Activated naive CD4-positive, alpha-beta T cell treated with anti-CD3 and anti-CD28 coated beads, Interleukin-2, amount 10 ng/mL, durations not matched to agents 7 days and 5 days (primary cell): ENCODE results near the gene CDKN2A.
A peak's percentile ranks its signal among the peaks of the same experiment; 100 is the strongest.

Source experiments
- CTCF ChIA-PET: fragments of 350-600 bp; sonication (Branson Sonifier 250); formaldehyde crosslinking; loops from one replicate; lab custom pipeline; 2021; ENCODE audit warnings: antibody characterized with exemption; lab: Charles Lee
- DNase-seq: peaks from one replicate; pipeline ENCODE4 v3.0.0-alpha.2; 2020
- H3K27ac Mint-ChIP-seq: one replicate; pipeline ENCODE4 v1.8.0; 2021; ENCODE audit warnings: mild to moderate bottlenecking, moderate library complexity, mixed read lengths
- H3K27me3 Mint-ChIP-seq: one replicate; pipeline ENCODE4 v1.8.0; 2021; ENCODE audit warnings: mild to moderate bottlenecking, mixed read lengths
- H3K36me3 Mint-ChIP-seq: one replicate; pipeline ENCODE4 v1.8.0; 2021; ENCODE audit warnings: mixed read lengths
- H3K4me1 Mint-ChIP-seq: one replicate; pipeline ENCODE4 v1.8.0; 2021; ENCODE audit warnings: mixed read lengths
- H3K4me3 Mint-ChIP-seq: one replicate; pipeline ENCODE4 v1.8.0; 2021; ENCODE audit warnings: mild to moderate bottlenecking, moderate library complexity, mixed read lengths
- H3K9me3 Mint-ChIP-seq: one replicate; pipeline ENCODE4 v1.8.0; 2021; ENCODE audit warnings: mixed read lengths

Gene CDKN2A

DNA sequence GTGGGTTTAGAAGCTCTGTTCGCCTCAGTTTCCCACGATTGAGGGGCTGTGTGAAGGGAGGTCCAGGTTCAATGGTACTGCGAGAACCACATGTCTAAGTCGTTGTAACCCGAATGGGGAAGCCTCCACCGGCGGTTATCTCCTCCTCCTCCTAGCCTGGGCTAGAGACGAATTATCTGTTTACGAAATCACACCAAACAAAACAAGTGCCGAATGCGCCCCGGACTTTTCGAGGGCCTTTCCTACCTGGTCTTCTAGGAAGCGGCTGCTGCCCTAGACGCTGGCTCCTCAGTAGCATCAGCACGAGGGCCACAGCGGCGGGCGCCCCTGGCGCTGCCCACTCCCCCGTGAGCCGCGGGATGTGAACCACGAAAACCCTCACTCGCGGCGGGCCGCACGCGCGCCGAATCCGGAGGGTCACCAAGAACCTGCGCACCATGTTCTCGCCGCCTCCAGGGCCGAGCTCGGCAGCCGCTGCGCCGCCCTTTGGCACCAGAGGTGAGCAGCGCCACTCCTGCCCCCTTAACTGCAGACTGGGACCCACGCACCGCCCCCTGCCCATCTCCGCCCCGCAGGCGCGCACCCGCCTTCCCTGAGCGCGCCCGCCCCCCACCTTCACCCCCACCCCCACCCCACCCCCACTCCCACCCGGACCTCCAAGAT is at the start of gene CDKN2A:
Gene CDKN2A, minus strand, starts transcription at position 500 of the 663 bp plus-strand sequence.
- Mint-ChIP-seq H3K27ac (peak within 1 kb of the TSS; percentile 100), H3K4me1 (peaks cover 51% of the 10 kb centered on the region), H3K4me3 (peak within 1 kb of the TSS; percentile 98), H3K27me3 (peaks cover 65% of the 10 kb centered on the region), H3K9me3 (peaks cover 7% of the 10 kb centered on the region), H3K36me3 (peaks cover 56% of the 10 kb centered on the region)
- CTCF ChIA-PET, result interaction anchor here (0.9 to 2.1 kb wide), 5 partner anchors 11 to 182 kb away, joined by 3 to 7 read pairs (median 4); no protein-coding TSS in a partner anchor
- peak; percentile 74 for DNase-seq

DNA sequence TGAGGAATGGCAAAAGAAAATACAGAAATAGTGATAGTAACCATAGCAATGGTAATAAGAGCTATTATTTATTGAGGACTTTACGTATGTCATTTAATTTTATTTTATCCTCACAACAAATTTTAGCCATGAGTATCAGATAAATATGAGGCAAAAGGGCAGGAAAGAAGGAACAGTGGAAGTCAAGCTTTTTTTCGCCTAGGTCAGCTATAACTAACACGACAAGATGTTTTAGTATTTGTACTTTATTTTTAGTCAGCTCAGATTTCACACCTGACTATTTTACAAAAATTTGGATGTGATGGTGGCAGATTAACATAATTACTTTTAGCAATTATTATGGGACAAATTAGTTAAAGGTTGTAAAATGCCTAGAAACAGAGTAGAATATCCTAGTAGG is 49.7 kb upstream of the CDKN2A start:
- Mint-ChIP-seq H3K27me3 (peaks cover 45% of the 10 kb centered on the region), H3K36me3 (peaks cover 13% of the 10 kb centered on the region)

DNA sequence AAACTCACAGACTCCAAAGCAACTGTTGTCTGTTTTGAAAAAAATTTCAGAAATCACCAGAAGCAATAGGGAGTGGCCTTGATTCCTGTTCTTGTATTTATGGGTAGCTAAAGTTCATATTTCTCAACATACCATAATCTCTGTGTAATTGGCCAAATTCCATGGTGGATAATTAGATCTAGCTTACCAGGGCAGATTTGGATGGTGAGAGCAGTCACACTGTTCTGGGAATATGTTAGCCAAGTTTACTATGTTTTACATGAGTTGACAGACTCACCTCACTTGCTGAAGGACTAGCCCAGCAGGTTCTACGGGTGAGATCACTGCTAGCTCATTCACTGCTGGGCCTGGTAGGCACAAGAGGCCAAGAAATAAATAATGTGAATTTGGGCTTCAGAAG is 47.6 kb upstream of the CDKN2A start:
- Mint-ChIP-seq H3K27me3 (peaks cover 29% of the 10 kb centered on the region), H3K36me3 (peaks cover 10% of the 10 kb centered on the region), H3K4me1 (peaks cover 70% of the 10 kb centered on the region), H3K4me3 (no peak overlapping the region), H3K27ac (no peak overlapping the region), H3K9me3 (no peaks in the 10 kb centered on the region)
- DNase-seq, result no peak
- CTCF ChIA-PET, result interaction anchor here (0.6 to 1.3 kb wide), 4 partner anchors 12 to 230 kb away, joined by 3 to 6 read pairs (median 4); no protein-coding TSS in a partner anchor

More for the DNA sequence above, 49.7 kb upstream of the CDKN2A start:
- CTCF ChIA-PET, result interaction anchor here (1.4 kb wide), 1 partner anchor 76 kb away, joined by 4 read pairs; no protein-coding TSS in a partner anchor
- Mint-ChIP-seq H3K27ac (no peak overlapping the region), H3K4me3 (no peak overlapping the region), H3K4me1 (peaks cover 69% of the 10 kb centered on the region), H3K9me3 (no peaks in the 10 kb centered on the region)
- DNase-seq, result no peak

DNA sequence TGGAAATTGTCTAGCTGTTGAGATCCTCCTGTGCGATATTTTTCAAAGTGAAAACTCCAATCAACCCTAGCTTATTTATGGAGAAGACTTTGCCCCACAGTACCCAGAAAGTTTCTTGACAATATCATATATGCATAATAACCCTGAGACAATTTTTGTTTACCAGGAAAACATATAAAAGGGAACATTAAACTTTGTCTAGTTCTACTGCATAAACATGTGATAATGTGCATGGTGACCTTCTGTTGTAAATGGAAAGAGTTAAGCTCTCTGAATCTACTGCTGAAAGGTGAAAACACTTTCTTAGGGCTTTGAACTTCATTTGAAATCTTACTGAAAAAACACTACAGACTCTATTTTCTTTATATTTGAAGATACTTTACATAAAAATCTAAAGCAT is 47.2 kb upstream of the CDKN2A start:
- CTCF ChIA-PET, result interaction anchor here (0.6 to 1.3 kb wide), 4 partner anchors 13 to 230 kb away, joined by 3 to 6 read pairs (median 4); no protein-coding TSS in a partner anchor

DNA sequence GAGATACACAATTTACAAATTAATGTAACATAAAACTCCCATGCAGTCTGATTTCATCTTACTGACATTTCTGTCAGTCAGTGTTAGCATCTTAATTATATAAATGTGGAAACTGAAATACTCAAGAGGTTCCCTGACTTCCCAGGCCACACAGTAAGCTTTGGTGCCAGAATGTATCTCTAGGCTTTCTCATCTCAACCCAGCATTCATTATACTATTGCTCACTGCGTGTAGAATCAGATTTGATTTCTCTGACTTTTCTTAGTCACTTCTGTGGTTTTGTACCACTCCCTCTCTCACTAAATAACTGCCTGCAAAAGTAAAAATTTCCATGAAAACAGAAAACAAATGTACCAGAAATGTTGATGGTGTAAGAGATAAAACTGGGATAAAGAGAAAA is 46.6 kb upstream of the CDKN2A start:
- no peak for DNase-seq
- CTCF ChIA-PET, result interaction anchor here (1.3 to 6.8 kb wide), 2 partner anchors 227 to 228 kb away, joined by 6 to 59 read pairs; no protein-coding TSS in a partner anchor
- Mint-ChIP-seq H3K27me3 (peaks cover 27% of the 10 kb centered on the region), H3K9me3 (no peaks in the 10 kb centered on the region), H3K27ac (no peak overlapping the region), H3K4me3 (no peak overlapping the region), H3K4me1 (peaks cover 69% of the 10 kb centered on the region), H3K36me3 (peaks cover 13% of the 10 kb centered on the region)

More for the DNA sequence above, 47.2 kb upstream of the CDKN2A start:
- H3K4me3 Mint-ChIP-seq, result no peak overlapping the region
- H3K4me1 Mint-ChIP-seq, result peaks cover 69% of the 10 kb centered on the region
- H3K27ac Mint-ChIP-seq, result no peak overlapping the region
- DNase-seq, result no peak
- H3K27me3 Mint-ChIP-seq, result peaks cover 27% of the 10 kb centered on the region
- H3K9me3 Mint-ChIP-seq, result no peaks in the 10 kb centered on the region
- peaks cover 10% of the 10 kb centered on the region for H3K36me3 Mint-ChIP-seq

DNA sequence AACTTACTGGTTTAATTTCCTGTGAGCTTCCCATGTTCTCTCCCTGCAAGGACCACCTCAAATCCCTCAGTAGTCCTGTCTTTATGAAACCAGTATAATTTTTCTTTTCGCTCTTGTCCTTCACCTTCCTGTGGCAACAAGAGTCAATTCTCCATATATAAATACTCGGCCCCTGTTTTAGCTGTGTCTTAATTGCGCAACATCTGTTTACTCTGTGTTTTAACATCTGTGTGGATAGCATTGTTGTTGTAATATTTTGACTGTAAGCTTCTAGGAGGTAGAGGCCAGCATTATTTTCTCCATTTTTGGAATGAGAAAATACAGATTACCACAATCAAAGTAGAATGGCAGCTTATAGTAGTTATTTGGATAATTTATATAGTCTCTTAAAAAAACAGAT is 45.1 kb upstream of the CDKN2A start:
- H3K27ac Mint-ChIP-seq, result no peak overlapping the region
- H3K9me3 Mint-ChIP-seq, result no peaks in the 10 kb centered on the region
- H3K36me3 Mint-ChIP-seq, result peaks cover 19% of the 10 kb centered on the region
- DNase-seq, result no peak
- H3K27me3 Mint-ChIP-seq, result peaks cover 19% of the 10 kb centered on the region
- H3K4me3 Mint-ChIP-seq, result no peak overlapping the region
- H3K4me1 Mint-ChIP-seq, result peaks cover 65% of the 10 kb centered on the region
- CTCF ChIA-PET, result interaction anchor here (1.2 to 6.8 kb wide), 4 partner anchors 11 to 226 kb away, joined by 6 to 59 read pairs (median 18); partner anchors contain the start of gene CDKN2B

DNA sequence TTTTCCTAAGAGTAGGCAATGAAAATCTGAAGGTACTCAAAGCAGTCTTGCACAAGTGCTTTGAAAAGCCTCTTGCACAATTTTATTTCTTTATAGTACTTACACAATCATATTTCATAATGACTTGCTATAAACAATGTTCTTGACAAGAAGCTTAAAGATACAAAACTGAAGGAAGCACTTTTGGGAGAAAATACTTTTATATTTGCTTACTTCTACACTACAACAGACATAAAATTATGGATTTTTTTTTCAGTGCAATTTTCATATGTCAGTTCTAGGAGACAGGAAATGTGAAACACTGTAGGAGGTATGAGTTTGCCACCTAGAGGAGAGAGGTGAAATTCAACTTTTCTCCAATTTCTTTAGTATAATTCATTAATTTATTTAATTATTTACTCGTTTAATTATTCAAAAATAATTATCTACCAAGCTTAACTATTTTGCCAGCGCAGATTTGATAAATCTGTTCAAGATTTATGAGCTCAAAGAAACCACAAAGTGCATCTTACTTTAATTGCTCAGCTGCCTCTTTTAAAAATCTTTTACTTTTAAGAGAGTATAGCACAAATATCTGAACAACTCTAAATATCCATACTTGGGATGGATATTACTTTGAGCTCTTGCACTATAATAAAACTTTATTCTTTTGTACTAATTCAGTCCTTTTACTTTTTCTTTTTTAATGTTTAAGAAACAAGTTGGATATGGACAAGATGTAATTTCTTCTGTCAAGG is 43.9 kb upstream of the CDKN2A start:
- no peak overlapping the region for H3K27ac Mint-ChIP-seq
- H3K36me3 Mint-ChIP-seq, result peaks cover 22% of the 10 kb centered on the region
- CTCF ChIA-PET, result interaction anchor here (0.7 to 6.8 kb wide), 12 partner anchors 10 to 225 kb away, joined by 3 to 59 read pairs (median 4); partner anchors contain the start of gene CDKN2B
- no peak for DNase-seq
- H3K4me1 Mint-ChIP-seq, result peaks cover 62% of the 10 kb centered on the region
- H3K9me3 Mint-ChIP-seq, result no peaks in the 10 kb centered on the region
- H3K27me3 Mint-ChIP-seq, result peaks cover 20% of the 10 kb centered on the region
- H3K4me3 Mint-ChIP-seq, result no peak overlapping the region

DNA sequence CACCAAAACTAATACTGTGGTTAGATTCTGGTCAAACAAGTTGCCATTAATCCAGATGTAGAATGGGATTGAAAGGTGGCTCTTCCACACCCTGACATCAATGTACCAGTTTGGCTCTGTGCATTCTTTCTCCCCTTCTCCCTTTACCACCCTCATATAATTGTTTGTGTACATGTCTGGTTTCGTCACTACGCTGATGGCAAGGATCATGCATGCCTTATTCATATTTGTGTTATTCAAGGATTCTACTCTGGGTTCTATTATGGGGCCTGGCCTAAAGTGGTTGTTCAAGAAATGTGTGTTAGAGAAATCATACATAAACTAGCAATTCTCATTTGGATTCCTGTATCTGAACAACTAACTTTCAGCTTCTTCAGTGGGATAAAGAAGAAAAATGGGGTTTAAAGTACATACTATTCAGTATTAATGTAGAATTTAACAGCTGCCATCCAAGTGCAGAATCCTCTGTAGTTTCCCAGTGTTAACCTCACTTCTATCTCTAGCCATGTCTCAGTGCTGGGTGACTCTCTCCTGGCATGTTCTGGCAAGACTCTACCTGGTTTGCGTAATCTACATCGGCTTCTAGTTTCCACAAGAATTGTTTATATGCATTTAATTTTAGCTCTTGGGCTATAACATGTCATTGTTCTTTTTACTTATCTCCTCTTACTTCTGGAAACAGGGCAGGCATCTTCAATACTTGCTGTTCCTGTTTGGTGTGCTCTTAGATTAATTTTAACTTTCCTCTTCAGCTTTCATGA is 42.9 kb upstream of the CDKN2A start:
- DNase-seq, result no peak
- H3K36me3 Mint-ChIP-seq, result peaks cover 23% of the 10 kb centered on the region
- H3K27me3 Mint-ChIP-seq, result peaks cover 30% of the 10 kb centered on the region
- peaks cover 62% of the 10 kb centered on the region for H3K4me1 Mint-ChIP-seq
- CTCF ChIA-PET, result interaction anchor here (0.7 to 6.8 kb wide), 11 partner anchors 8 to 224 kb away, joined by 3 to 59 read pairs (median 3); partner anchors contain the start of gene CDKN2B
- no peak overlapping the region for H3K27ac Mint-ChIP-seq
- H3K9me3 Mint-ChIP-seq, result no peaks in the 10 kb centered on the region
- no peak overlapping the region for H3K4me3 Mint-ChIP-seq

DNA sequence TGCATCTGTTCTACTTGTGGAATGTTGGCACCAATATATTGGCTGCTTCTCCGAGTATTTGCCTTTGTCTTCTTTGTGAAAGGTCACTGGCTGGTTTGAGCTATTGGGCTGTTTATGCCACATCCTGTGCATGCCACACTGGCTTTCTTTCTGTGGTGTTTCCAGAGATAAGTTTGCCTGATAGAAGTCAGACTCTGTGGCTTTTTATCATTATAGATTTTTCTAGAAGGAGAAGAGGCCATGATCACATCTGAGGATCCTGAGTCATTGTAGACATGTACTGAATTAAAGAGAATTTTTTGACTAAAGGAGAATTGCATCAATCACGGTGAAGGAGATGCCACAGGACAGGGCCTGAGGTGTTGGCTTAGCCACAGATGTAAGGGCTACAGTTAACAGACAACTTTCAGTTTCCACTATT is 41.4 kb upstream of the CDKN2A start:
- Mint-ChIP-seq H3K4me3 (no peak overlapping the region), H3K27me3 (peaks cover 27% of the 10 kb centered on the region), H3K4me1 (peaks cover 47% of the 10 kb centered on the region), H3K27ac (peak overlapping the region; percentile 11), H3K9me3 (no peaks in the 10 kb centered on the region), H3K36me3 (peaks cover 25% of the 10 kb centered on the region)
- CTCF ChIA-PET, result interaction anchor here (6.8 kb wide), 1 partner anchor 222 kb away, joined by 59 read pairs; no protein-coding TSS in a partner anchor
- DNase-seq, result no peak

DNA sequence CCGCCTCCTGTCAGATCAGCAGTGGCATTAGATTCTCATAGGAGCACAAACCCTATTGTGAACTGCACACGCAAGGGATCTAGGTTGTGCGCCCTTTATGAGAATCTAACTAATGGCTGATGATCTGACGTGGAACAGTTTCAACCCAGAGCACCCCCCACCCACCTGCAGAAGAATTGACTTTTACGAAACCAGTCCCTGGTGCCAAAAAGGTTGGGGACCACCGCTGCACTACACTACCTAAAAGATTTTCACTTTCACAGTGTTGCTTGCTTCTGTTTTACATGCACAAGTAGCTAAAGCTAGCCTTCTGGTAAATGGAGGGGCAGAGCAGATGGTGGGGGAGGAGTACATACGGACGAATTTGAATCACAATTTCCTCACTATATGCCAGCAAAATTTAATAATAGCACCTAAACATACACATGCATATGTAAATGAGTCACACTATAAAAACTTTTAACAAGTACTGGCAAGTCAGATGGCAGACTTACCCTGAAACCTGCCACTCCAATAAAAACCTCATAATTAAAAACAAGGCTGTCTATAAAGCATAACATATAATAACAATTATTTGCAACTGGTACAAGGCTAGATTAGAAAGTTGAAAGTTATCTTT is 38.9 kb upstream of the CDKN2A start:
- CTCF ChIA-PET, result no interaction called here
- H3K36me3 Mint-ChIP-seq, result peaks cover 27% of the 10 kb centered on the region
- peaks cover 38% of the 10 kb centered on the region for H3K4me1 Mint-ChIP-seq
- no peak overlapping the region for H3K27ac Mint-ChIP-seq
- DNase-seq, result no peak
- peaks cover 21% of the 10 kb centered on the region for H3K27me3 Mint-ChIP-seq
- no peak overlapping the region for H3K4me3 Mint-ChIP-seq
- H3K9me3 Mint-ChIP-seq, result no peaks in the 10 kb centered on the region

DNA sequence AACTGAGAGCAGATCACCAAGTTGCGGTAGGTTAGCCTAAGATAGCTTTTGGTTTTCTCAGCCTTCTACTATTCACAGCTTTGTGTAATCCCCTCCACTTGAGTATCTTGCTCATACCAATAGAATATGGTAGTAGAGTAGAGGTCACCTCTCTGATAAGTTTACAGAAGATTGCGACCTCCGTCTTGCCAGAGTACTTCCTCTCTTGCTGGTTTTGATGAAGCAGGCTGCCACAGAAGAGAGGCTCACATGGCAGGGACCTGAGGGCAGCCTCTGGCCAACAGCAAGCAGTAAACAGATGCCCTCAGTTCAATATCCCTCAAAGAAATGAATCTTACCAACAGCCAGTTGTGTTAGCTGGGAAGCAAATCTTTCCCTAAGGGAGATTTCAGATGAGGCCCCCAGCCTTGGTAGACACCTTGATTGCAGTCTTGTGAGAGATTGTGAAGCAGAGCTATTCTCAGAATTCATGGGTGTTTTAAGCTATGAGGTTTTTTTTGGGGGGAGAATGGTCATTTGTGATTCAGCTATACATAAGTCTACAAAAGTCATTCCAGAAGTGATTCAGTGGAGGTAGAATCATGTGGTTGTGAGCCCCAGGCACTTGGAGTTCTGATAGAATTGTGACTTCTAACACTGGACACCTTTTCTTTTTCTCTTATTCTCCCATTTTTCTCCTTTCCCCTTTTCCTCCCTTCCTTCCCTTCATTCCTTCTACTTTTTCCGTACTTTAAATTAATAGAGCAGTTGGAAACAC is 37.6 kb upstream of the CDKN2A start:
- CTCF ChIA-PET, result interaction anchor here (1.1 kb wide), 1 partner anchor 86 kb away, joined by 4 read pairs; no protein-coding TSS in a partner anchor

DNA sequence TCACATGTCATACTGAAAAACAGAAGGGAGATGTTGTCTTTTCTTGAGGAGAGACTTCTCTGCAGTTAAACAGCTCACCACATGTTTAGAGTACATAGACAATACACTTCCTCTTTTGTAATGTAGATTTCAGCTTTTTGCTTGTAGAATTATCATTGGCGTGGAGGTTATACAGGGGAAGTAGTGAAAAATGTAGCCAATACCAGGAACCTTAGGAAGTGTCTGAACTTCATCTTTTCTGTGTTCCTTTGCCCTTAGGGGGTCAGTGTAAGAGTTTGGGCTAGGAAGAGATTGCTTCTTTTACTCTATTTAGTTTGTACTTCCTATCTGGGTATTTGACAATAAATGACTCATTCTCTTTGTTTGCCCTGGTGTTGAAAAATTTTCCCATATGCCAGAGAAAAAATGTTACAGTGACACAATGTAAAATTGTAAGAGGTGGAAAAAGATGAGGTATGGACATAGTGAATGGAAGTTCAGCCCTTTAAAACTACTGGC is 36.0 kb upstream of the CDKN2A start:
- peaks cover 10% of the 10 kb centered on the region for H3K4me1 Mint-ChIP-seq
- CTCF ChIA-PET, result interaction anchor here (1.1 to 4.0 kb wide), 3 partner anchors 8 to 217 kb away, joined by 3 to 18 read pairs (median 5); no protein-coding TSS in a partner anchor
- H3K9me3 Mint-ChIP-seq, result no peaks in the 10 kb centered on the region
- peaks cover 19% of the 10 kb centered on the region for H3K36me3 Mint-ChIP-seq
- peaks cover 38% of the 10 kb centered on the region for H3K27me3 Mint-ChIP-seq
- no peak overlapping the region for H3K4me3 Mint-ChIP-seq
- DNase-seq, result no peak
- H3K27ac Mint-ChIP-seq, result no peak overlapping the region

More for the DNA sequence above, 37.6 kb upstream of the CDKN2A start:
- no peak for DNase-seq
- Mint-ChIP-seq H3K9me3 (no peaks in the 10 kb centered on the region), H3K4me1 (peaks cover 25% of the 10 kb centered on the region), H3K27ac (no peak overlapping the region), H3K4me3 (no peak overlapping the region), H3K36me3 (peaks cover 23% of the 10 kb centered on the region), H3K27me3 (peaks cover 22% of the 10 kb centered on the region)
